HEK293 (cell line): Measurements from ENCODE around the gene ARMS2.

Experiments used
- CTCF ChIA-PET: fragments of 350-600 bp; formaldehyde crosslinking; extraction: SDS; loops from one replicate; lab custom pipeline; 2021; ENCODE audit warnings: antibody characterized with exemption; lab: Yijun Ruan, JAX
- POLR2A ChIA-PET: fragments of 300-600 bp; formaldehyde crosslinking; extraction: SDS; loops from one replicate; lab custom pipeline; 2020; ENCODE audit warnings: antibody characterized with exemption, inconsistent platforms; lab: Yijun Ruan, JAX
- H3K27ac ChIP-seq: fragments of 200-500 bp; sonication (Bioruptor generic); 2 replicates; pipeline ENCODE4 v1.5.1; 2014; ENCODE audit warnings: low read depth, low read length, control low read depth, inconsistent platforms; ENCODE audit errors: extremely low read depth
- H3K36me3 ChIP-seq, 2 experiments: fragments of 200-500 bp in 1 of 2; sonication (Bioruptor generic) in 1 of 2; 1 replicate in 1 of 2; 2 replicates in 1 of 2; pipeline ENCODE4 v1.5.1; 2014 to 2017; ENCODE audit warnings: inconsistent platforms in 2 of 2, low read length in 2 of 2; ENCODE audit not compliant: control insufficient read depth in 2 of 2, insufficient read depth in 1 of 2
- H3K4me1 ChIP-seq: fragments of 200-500 bp; sonication (Bioruptor generic); 2 replicates; pipeline ENCODE4 v1.5.1; 2014; ENCODE audit warnings: mild to moderate bottlenecking, low read length, inconsistent platforms; ENCODE audit not compliant: control insufficient read depth, insufficient read depth
- H3K4me3 ChIP-seq: 2 replicates; pipeline ENCODE4 v1.5.1; 2011; ENCODE audit warnings: low read depth, mild to moderate bottlenecking, control low read depth, low read length, moderate library complexity
- H3K9me3 ChIP-seq: fragments of 200-500 bp; sonication (Bioruptor generic); 2 replicates; pipeline ENCODE4 v1.5.1; 2014; ENCODE audit warnings: low read depth, low read length, inconsistent platforms; ENCODE audit not compliant: control insufficient read depth, insufficient read depth
- IKZF3 ChIP-seq: fragments of 450-650 bp; IDR thresholded peaks from 2 replicates; pipeline ENCODE4 v1.5.0; 2018; ENCODE audit warnings: missing biosample characterization, mild to moderate bottlenecking, missing genetic modification characterization, moderate library complexity
- KLF16 ChIP-seq: fragments of 450-650 bp; formaldehyde crosslinking; IDR thresholded peaks from 2 replicates; pipeline ENCODE4 v1.5.1; 2017; ENCODE audit warnings: missing biosample characterization, missing genetic modification characterization
- MYNN ChIP-seq: fragments of 450-650 bp; formaldehyde crosslinking; IDR thresholded peaks from 2 replicates; pipeline ENCODE4 v1.5.1; 2016; ENCODE audit warnings: missing biosample characterization, missing genetic modification characterization, borderline replicate concordance
- TCF7L2 ChIP-seq: IDR thresholded peaks from 2 replicates; pipeline ENCODE4 v1.6.1; 2011; ENCODE audit warnings: low read depth, mild to moderate bottlenecking, inconsistent platforms, low read length, moderate library complexity, borderline replicate concordance
- TRIM28 ChIP-seq: IDR thresholded peaks from 2 replicates; pipeline ENCODE4 v1.6.1; 2011; ENCODE audit warnings: low read length, control low read depth, borderline replicate concordance
- ZBTB21 ChIP-seq: fragments of 450-650 bp; formaldehyde crosslinking; IDR thresholded peaks from 2 replicates; pipeline ENCODE4 v1.5.1; 2017; ENCODE audit warnings: missing biosample characterization, missing genetic modification characterization
- ZBTB8A ChIP-seq: fragments of 450-650 bp; formaldehyde crosslinking; IDR thresholded peaks from 2 replicates; pipeline ENCODE4 v1.5.1; 2016; ENCODE audit warnings: missing biosample characterization, missing genetic modification characterization
- ZNF112 ChIP-seq: fragments of 450-650 bp; formaldehyde crosslinking; IDR thresholded peaks from 2 replicates; pipeline ENCODE4 v1.5.0; 2017; ENCODE audit warnings: missing biosample characterization, missing genetic modification characterization
- ZNF114 ChIP-seq: fragments of 450-650 bp; formaldehyde crosslinking; IDR thresholded peaks from 2 replicates; pipeline ENCODE4 v1.5.0; 2017; ENCODE audit warnings: missing biosample characterization, missing genetic modification characterization
- ZNF155 ChIP-seq: fragments of 450-650 bp; formaldehyde crosslinking; IDR thresholded peaks from 2 replicates; pipeline ENCODE4 v1.5.1; 2016; ENCODE audit warnings: missing biosample characterization, missing genetic modification characterization
- ZNF2 ChIP-seq: fragments of 450-650 bp; formaldehyde crosslinking; IDR thresholded peaks from 2 replicates; pipeline ENCODE4 v1.5.1; 2016; ENCODE audit warnings: missing biosample characterization, missing genetic modification characterization
- ZNF202 ChIP-seq: fragments of 450-650 bp; formaldehyde crosslinking; IDR thresholded peaks from 2 replicates; pipeline ENCODE4 v1.5.1; 2016; ENCODE audit warnings: missing biosample characterization, missing genetic modification characterization, borderline replicate concordance
- ZNF350 ChIP-seq: fragments of 450-650 bp; formaldehyde crosslinking; IDR thresholded peaks from 2 replicates; pipeline ENCODE4 v1.5.0; 2017; ENCODE audit warnings: missing biosample characterization, mild to moderate bottlenecking, missing genetic modification characterization
- ZNF354C ChIP-seq: fragments of 450-650 bp; formaldehyde crosslinking; IDR thresholded peaks from 2 replicates; pipeline ENCODE4 v1.5.1; 2016; ENCODE audit warnings: missing biosample characterization, missing genetic modification characterization, low read depth, borderline replicate concordance
- ZNF37A ChIP-seq: fragments of 450-650 bp; IDR thresholded peaks from 2 replicates; pipeline ENCODE4 v1.5.1; 2018; ENCODE audit warnings: missing biosample characterization, missing genetic modification characterization
- ZNF544 ChIP-seq: fragments of 450-650 bp; formaldehyde crosslinking; IDR thresholded peaks from 2 replicates; pipeline ENCODE4 v1.5.0; 2017; ENCODE audit warnings: missing biosample characterization, missing genetic modification characterization
- ZNF660 ChIP-seq: fragments of 450-650 bp; IDR thresholded peaks from 2 replicates; pipeline ENCODE4 v1.5.1; 2018; ENCODE audit warnings: missing biosample characterization, mild to moderate bottlenecking, missing genetic modification characterization
- ZNF670 ChIP-seq: fragments of 450-650 bp; formaldehyde crosslinking; IDR thresholded peaks from 2 replicates; pipeline ENCODE4 v1.5.1; 2016; ENCODE audit warnings: missing biosample characterization, missing genetic modification characterization, low read depth
- ZNF701 ChIP-seq: fragments of 450-650 bp; formaldehyde crosslinking; IDR thresholded peaks from 2 replicates; pipeline ENCODE4 v1.5.1; 2016; ENCODE audit warnings: missing biosample characterization, missing genetic modification characterization
- ZNF830 ChIP-seq: fragments of 450-650 bp; IDR thresholded peaks from 2 replicates; pipeline ENCODE4 v1.5.0; 2018; ENCODE audit warnings: missing biosample characterization, missing genetic modification characterization, low read depth, mild to moderate bottlenecking, moderate library complexity
- TF ChIP-seq, protein P1 (sequence below): fragments of 450-650 bp; formaldehyde crosslinking; IDR thresholded peaks from 2 replicates; pipeline ENCODE4 v1.5.1; 2016; ENCODE audit warnings: missing biosample characterization, missing genetic modification characterization
- TF ChIP-seq, protein P2 (sequence below): fragments of 450-650 bp; formaldehyde crosslinking; IDR thresholded peaks from 2 replicates; pipeline ENCODE4 v1.5.1; 2016; ENCODE audit warnings: missing biosample characterization, missing genetic modification characterization
- TF ChIP-seq, protein P3 (sequence below): fragments of 450-650 bp; formaldehyde crosslinking; IDR thresholded peaks from 2 replicates; pipeline ENCODE4 v1.5.1; 2016; ENCODE audit warnings: missing biosample characterization, missing genetic modification characterization
- TF ChIP-seq, protein P4 (sequence below): fragments of 450-650 bp; formaldehyde crosslinking; IDR thresholded peaks from 2 replicates; pipeline ENCODE4 v1.5.1; 2016; ENCODE audit warnings: missing biosample characterization, missing genetic modification characterization
- TF ChIP-seq, protein P5 (sequence below): fragments of 450-650 bp; formaldehyde crosslinking; IDR thresholded peaks from 2 replicates; pipeline ENCODE4 v1.5.1; 2016; ENCODE audit warnings: missing biosample characterization, missing genetic modification characterization

Gene ARMS2

GRCh38 chr10:122417667-122418066, 36.8 kb upstream of the ARMS2 start (continued):
- TF ChIP-seq ZNF2 (tag by site-specific recombination) (no peak), ZNF544 (tag by site-specific recombination) (no peak), ZNF660 (no peak), KLF16 (tag by site-specific recombination) (no peak), ZNF830 (tag by site-specific recombination) (no peak), ZNF202 (tag by site-specific recombination) (no peak), TRIM28 (no peak), ZNF701 (tag by site-specific recombination) (no peak)
- TF ChIP-seq, protein P1, sequence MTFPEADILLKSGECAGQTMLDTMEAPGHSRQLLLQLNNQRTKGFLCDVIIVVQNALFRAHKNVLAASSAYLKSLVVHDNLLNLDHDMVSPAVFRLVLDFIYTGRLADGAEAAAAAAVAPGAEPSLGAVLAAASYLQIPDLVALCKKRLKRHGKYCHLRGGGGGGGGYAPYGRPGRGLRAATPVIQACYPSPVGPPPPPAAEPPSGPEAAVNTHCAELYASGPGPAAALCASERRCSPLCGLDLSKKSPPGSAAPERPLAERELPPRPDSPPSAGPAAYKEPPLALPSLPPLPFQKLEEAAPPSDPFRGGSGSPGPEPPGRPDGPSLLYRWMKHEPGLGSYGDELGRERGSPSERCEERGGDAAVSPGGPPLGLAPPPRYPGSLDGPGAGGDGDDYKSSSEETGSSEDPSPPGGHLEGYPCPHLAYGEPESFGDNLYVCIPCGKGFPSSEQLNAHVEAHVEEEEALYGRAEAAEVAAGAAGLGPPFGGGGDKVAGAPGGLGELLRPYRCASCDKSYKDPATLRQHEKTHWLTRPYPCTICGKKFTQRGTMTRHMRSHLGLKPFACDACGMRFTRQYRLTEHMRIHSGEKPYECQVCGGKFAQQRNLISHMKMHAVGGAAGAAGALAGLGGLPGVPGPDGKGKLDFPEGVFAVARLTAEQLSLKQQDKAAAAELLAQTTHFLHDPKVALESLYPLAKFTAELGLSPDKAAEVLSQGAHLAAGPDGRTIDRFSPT (tag by site-specific recombination) = no peak
- TF ChIP-seq, protein P2, sequence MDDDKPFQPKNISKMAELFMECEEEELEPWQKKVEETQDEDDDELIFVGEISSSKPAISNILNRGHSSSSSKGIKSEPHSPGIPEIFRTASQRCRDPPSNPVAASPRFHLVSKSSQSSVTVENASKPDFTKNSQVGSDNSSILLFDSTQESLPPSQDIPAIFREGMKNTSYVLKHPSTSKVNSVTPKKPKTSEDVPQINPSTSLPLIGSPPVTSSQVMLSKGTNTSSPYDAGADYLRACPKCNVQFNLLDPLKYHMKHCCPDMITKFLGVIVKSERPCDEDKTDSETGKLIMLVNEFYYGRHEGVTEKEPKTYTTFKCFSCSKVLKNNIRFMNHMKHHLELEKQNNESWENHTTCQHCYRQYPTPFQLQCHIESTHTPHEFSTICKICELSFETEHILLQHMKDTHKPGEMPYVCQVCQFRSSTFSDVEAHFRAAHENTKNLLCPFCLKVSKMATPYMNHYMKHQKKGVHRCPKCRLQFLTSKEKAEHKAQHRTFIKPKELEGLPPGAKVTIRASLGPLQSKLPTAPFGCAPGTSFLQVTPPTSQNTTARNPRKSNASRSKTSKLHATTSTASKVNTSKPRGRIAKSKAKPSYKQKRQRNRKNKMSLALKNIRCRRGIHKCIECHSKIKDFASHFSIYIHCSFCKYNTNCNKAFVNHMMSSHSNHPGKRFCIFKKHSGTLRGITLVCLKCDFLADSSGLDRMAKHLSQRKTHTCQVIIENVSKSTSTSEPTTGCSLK (tag by site-specific recombination) = no peak
- TF ChIP-seq, protein P3, sequence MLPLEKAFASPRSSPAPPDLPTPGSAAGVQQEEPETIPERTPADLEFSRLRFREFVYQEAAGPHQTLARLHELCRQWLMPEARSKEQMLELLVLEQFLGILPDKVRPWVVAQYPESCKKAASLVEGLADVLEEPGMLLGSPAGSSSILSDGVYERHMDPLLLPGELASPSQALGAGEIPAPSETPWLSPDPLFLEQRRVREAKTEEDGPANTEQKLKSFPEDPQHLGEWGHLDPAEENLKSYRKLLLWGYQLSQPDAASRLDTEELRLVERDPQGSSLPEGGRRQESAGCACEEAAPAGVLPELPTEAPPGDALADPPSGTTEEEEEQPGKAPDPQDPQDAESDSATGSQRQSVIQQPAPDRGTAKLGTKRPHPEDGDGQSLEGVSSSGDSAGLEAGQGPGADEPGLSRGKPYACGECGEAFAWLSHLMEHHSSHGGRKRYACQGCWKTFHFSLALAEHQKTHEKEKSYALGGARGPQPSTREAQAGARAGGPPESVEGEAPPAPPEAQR (tag by site-specific recombination) = no peak

- ChIA-PET CTCF (interaction anchor here (0.9 to 1.6 kb wide), 4 partner anchors 16 to 147 kb away, joined by 3 to 5 read pairs (median 4); partner anchors contain the start of gene PLEKHA1), POLR2A (no interaction called here)
- H3K4me3 ChIP-seq = no peak overlapping the region
- peaks cover 27 to 30% of the 10 kb centered on the region in 2 experiments for H3K36me3 ChIP-seq
- no peaks in the 10 kb centered on the region for H3K4me1 ChIP-seq
- no peaks in the 10 kb centered on the region for H3K9me3 ChIP-seq
- H3K27ac ChIP-seq = no peak overlapping the region
- TF ChIP-seq, protein P4, sequence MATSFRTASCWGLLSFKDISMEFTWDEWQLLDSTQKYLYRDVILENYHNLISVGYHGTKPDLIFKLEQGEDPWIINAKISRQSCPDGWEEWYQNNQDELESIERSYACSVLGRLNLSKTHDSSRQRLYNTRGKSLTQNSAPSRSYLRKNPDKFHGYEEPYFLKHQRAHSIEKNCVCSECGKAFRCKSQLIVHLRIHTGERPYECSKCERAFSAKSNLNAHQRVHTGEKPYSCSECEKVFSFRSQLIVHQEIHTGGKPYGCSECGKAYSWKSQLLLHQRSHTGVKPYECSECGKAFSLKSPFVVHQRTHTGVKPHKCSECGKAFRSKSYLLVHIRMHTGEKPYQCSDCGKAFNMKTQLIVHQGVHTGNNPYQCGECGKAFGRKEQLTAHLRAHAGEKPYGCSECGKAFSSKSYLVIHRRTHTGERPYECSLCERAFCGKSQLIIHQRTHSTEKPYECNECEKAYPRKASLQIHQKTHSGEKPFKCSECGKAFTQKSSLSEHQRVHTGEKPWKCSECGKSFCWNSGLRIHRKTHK (tag by site-specific recombination) = no peak
- TF ChIP-seq ZBTB21 (no peak), ZNF354C (tag by site-specific recombination) (no peak), ZNF37A (tag by site-specific recombination) (no peak), ZNF114 (tag by site-specific recombination) (no peak), MYNN (tag by site-specific recombination) (no peak), ZBTB8A (tag by site-specific recombination) (no peak), IKZF3 (tag by site-specific recombination) (no peak), ZNF350 (tag by site-specific recombination) (no peak), ZNF155 (tag by site-specific recombination) (no peak), TCF7L2 (no peak), ZNF112 (tag by site-specific recombination) (no peak), ZNF670 (no peak)
- TF ChIP-seq, protein P5, sequence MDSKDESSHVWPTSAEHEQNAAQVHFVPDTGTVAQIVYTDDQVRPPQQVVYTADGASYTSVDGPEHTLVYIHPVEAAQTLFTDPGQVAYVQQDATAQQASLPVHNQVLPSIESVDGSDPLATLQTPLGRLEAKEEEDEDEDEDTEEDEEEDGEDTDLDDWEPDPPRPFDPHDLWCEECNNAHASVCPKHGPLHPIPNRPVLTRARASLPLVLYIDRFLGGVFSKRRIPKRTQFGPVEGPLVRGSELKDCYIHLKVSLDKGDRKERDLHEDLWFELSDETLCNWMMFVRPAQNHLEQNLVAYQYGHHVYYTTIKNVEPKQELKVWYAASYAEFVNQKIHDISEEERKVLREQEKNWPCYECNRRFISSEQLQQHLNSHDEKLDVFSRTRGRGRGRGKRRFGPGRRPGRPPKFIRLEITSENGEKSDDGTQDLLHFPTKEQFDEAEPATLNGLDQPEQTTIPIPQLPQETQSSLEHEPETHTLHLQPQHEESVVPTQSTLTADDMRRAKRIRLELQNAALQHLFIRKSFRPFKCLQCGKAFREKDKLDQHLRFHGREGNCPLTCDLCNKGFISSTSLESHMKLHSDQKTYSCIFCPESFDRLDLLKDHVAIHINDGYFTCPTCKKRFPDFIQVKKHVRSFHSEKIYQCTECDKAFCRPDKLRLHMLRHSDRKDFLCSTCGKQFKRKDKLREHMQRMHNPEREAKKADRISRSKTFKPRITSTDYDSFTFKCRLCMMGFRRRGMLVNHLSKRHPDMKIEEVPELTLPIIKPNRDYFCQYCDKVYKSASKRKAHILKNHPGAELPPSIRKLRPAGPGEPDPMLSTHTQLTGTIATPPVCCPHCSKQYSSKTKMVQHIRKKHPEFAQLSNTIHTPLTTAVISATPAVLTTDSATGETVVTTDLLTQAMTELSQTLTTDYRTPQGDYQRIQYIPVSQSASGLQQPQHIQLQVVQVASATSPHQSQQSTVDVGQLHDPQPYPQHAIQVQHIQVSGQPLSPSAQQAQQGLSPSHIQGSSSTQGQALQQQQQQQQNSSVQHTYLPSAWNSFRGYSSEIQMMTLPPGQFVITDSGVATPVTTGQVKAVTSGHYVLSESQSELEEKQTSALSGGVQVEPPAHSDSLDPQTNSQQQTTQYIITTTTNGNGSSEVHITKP (tag by site-specific recombination) = no peak
These were observed 35.4 kb upstream of the ARMS2 start for GRCh38 chr10:122419016-122419415.
